OCI-LY7 (cell line): Measurements from ENCODE around the gene SLC45A3.

Experiments used
- EZH2phosphoT487 ChIP-seq: fragments of 200-600 bp; sonication (generic); IDR thresholded peaks from 2 replicates; pipeline ENCODE4 v1.6.1; 2018; ENCODE audit warnings: low read depth, borderline replicate concordance, mild to moderate bottlenecking, mixed run types, antibody characterized with exemption, low read length, moderate library complexity, mixed read lengths
- TF ChIP-seq, protein P1 (sequence below): fragments of 200-600 bp; sonication (generic); conservative IDR thresholded peaks from 2 replicates; pipeline ENCODE4 v1.5.1; 2014; ENCODE audit warnings: mild to moderate bottlenecking, antibody characterized with exemption, low read length, moderate library complexity, mixed read lengths

DNA sequence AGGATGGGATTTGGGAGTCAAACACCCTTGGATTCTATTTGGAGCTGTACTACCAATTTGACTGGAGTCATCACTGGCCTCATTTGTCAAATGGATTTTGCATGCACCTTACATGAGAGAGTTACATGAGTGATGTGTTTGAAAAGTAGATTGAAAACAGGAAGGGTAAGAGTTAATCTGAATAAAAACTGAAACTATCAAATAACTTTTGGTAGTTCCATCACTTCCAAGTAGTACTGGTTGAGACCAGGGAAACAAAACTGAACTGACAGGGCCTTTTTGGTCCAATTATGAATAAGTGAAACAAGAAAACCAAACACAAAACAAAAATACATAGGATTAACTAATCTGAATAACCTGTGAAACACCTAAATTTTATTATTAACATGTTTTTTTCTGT, 39.5 kb upstream of the SLC45A3 start:
- TF ChIP-seq, protein P1, sequence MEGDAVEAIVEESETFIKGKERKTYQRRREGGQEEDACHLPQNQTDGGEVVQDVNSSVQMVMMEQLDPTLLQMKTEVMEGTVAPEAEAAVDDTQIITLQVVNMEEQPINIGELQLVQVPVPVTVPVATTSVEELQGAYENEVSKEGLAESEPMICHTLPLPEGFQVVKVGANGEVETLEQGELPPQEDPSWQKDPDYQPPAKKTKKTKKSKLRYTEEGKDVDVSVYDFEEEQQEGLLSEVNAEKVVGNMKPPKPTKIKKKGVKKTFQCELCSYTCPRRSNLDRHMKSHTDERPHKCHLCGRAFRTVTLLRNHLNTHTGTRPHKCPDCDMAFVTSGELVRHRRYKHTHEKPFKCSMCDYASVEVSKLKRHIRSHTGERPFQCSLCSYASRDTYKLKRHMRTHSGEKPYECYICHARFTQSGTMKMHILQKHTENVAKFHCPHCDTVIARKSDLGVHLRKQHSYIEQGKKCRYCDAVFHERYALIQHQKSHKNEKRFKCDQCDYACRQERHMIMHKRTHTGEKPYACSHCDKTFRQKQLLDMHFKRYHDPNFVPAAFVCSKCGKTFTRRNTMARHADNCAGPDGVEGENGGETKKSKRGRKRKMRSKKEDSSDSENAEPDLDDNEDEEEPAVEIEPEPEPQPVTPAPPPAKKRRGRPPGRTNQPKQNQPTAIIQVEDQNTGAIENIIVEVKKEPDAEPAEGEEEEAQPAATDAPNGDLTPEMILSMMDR = no peak
- no peak for TF ChIP-seq EZH2phosphoT487
